Measurements from ENCODE around the gene DGAT2.

The DGAT2 gene

GRCh38 chr11:75839851-75840250 lies 71.3 kb downstream of the DGAT2 start:
- no peak for TF ChIP-seq TCF12 (IDR thresholded peaks at IDR 0.05; ENCODE audit: low read depth)
- TF ChIP-seq NFIC (IDR thresholded peaks at IDR 0.05) = no peak
- TF ChIP-seq MAX (IDR thresholded peaks at IDR 0.05) = no peak
- TF ChIP-seq ZBTB7A (IDR thresholded peaks at IDR 0.05; ENCODE audit: low read depth) = no peak
- no peak for TF ChIP-seq TAF1 (IDR thresholded peaks at IDR 0.05; ENCODE audit: low read depth)
- TF ChIP-seq CREB1 (IDR thresholded peaks at IDR 0.05; ENCODE audit: low read depth) = no peak
- TF ChIP-seq EP300 (IDR thresholded peaks at IDR 0.05; ENCODE audit: borderline replicate concordance) = no peak
- TF ChIP-seq TEAD4 (IDR thresholded peaks at IDR 0.05) = no peak
- TF ChIP-seq RAD21 (IDR thresholded peaks at IDR 0.05; ENCODE audit: low read depth) = no peak
- no peak for TF ChIP-seq FOXM1 (IDR thresholded peaks at IDR 0.05; ENCODE audit: borderline replicate concordance, low read depth)
- no peak for TF ChIP-seq EGR1 (IDR thresholded peaks at IDR 0.05)
- TF ChIP-seq YY1 (IDR thresholded peaks at IDR 0.05; ENCODE audit: low read depth) = no peak
- TF ChIP-seq CEBPB (IDR thresholded peaks at IDR 0.05) = no peak
- no peak for TF ChIP-seq REST (IDR thresholded peaks at IDR 0.05; ENCODE audit: low read depth)

GRCh38 chr11:75840522-75840921 lies 71.9 kb downstream of the DGAT2 start:
- no peak for TF ChIP-seq TCF12 (IDR thresholded peaks at IDR 0.05; ENCODE audit: low read depth)
- no peak for TF ChIP-seq YY1 (IDR thresholded peaks at IDR 0.05; ENCODE audit: low read depth)
- no peak for TF ChIP-seq CREB1 (IDR thresholded peaks at IDR 0.05; ENCODE audit: low read depth)
- TF ChIP-seq REST (IDR thresholded peaks at IDR 0.05; ENCODE audit: low read depth) = no peak
- no peak for TF ChIP-seq EP300 (IDR thresholded peaks at IDR 0.05; ENCODE audit: borderline replicate concordance)
- TF ChIP-seq RAD21 (IDR thresholded peaks at IDR 0.05; ENCODE audit: low read depth) = no peak
- no peak for TF ChIP-seq TAF1 (IDR thresholded peaks at IDR 0.05; ENCODE audit: low read depth)
- no peak for TF ChIP-seq MAX (IDR thresholded peaks at IDR 0.05)
- TF ChIP-seq TEAD4 (IDR thresholded peaks at IDR 0.05) = no peak

GRCh38 chr11:75841739-75842138 lies 73.2 kb downstream of the DGAT2 start:
- no peak for TF ChIP-seq REST (IDR thresholded peaks at IDR 0.05; ENCODE audit: low read depth)

- TF ChIP-seq CREB1 (IDR thresholded peaks at IDR 0.05; ENCODE audit: low read depth) (no peak), TAF1 (IDR thresholded peaks at IDR 0.05; ENCODE audit: low read depth) (no peak), REST (IDR thresholded peaks at IDR 0.05; ENCODE audit: low read depth) (no peak), EGR1 (IDR thresholded peaks at IDR 0.05) (no peak), USF1 (IDR thresholded peaks at IDR 0.05) (no peak), TCF12 (IDR thresholded peaks at IDR 0.05; ENCODE audit: low read depth) (no peak), TEAD4 (IDR thresholded peaks at IDR 0.05) (no peak)
Measured at GRCh38 chr11:75845324-75845723, 76.7 kb downstream of the DGAT2 start.

Data from Ishikawa (cell line).